ENCODE data around the gene TEAD1. TPM values are rescaled to one million over a fixed set of nuclear protein-coding genes. Genes with fewer than 3 reads are reported as not detected.

Gene TEAD1
- total and polyA plus RNA-seq, 9 of the 15 experiments (the other 6 are each of a cell fraction or from before 2014, with no cell fraction given): 1.7 to 17.7 (median 10.8) TPM

GRCh38 chr11:12989428-12990161 lies 315.4 kb downstream of the TEAD1 start (continued):
- TF ChIP-seq ZNF407 (IDR thresholded peaks at IDR 0.05; ENCODE audit: low read depth) (no peak), MXD1 (CRISPR knock-in tag; IDR thresholded peaks at IDR 0.05; ENCODE audit: borderline replicate concordance, poor library complexity, severe bottlenecking) (no peak), USF1 (CRISPR knock-in tag; IDR thresholded peaks at IDR 0.05) (0 out of 2 replicates have a peak, but pooled peaks have one; percentile 30), SMARCA5 (IDR thresholded peaks at IDR 0.05) (no peak), RBFOX2 (IDR thresholded peaks at IDR 0.05; ENCODE audit: low read depth, low read length) (peak; percentile 71), STAT5A (IDR thresholded peaks at IDR 0.05; ENCODE audit: borderline replicate concordance, low read length) (peak; percentile 92), CBFB (CRISPR knock-in tag; IDR thresholded peaks at IDR 0.05) (peak; percentile 93), COPS2 (conservative IDR thresholded peaks at IDR 0.05) (no peak), GABPB1 (CRISPR knock-in tag; IDR thresholded peaks at IDR 0.05) (peak; percentile 64; the same call in 1 of the 2 replicates), CXXC5 (CRISPR knock-in tag; IDR thresholded peaks at IDR 0.05) (peak; percentile 82), PCBP2 (IDR thresholded peaks at IDR 0.05; ENCODE audit: low read depth, low read length, poor library complexity, severe bottlenecking) (no peak), ATF3 (IDR thresholded peaks at IDR 0.05) (peak; percentile 95), ATF3 (CRISPR knock-in tag; conservative IDR thresholded peaks at IDR 0.05) (peak; percentile 92)
- TF ChIP-seq, protein P1, sequence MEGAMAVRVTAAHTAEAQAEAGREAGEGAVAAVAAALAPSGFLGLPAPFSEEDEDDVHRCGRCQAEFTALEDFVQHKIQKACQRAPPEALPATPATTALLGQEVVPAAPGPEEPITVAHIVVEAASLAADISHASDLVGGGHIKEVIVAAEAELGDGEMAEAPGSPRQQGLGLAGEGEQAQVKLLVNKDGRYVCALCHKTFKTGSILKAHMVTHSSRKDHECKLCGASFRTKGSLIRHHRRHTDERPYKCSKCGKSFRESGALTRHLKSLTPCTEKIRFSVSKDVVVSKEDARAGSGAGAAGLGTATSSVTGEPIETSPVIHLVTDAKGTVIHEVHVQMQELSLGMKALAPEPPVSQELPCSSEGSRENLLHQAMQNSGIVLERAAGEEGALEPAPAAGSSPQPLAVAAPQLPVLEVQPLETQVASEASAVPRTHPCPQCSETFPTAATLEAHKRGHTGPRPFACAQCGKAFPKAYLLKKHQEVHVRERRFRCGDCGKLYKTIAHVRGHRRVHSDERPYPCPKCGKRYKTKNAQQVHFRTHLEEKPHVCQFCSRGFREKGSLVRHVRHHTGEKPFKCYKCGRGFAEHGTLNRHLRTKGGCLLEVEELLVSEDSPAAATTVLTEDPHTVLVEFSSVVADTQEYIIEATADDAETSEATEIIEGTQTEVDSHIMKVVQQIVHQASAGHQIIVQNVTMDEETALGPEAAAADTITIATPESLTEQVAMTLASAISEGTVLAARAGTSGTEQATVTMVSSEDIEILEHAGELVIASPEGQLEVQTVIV (CRISPR knock-in tag; IDR thresholded peaks at IDR 0.05; ENCODE audit: borderline replicate concordance): no peak
